ENCODE results near the gene DOCK1. TPM values are rescaled to one million over a fixed set of nuclear protein-coding genes. Genes with fewer than 3 reads are reported as not detected.

DOCK1 gene
- polyA plus RNA-seq, 3 donors = 67.2 to 68.8 (median 67.9) TPM

GRCh38 chr10:127003032-127003685, 97.9 kb downstream of the DOCK1 start:
- DNase-seq (ENCODE audit: low read depth in 3 of 3, low spot score in 2 of 3) = no peak

GRCh38 chr10:127006453-127006852, 101.2 kb downstream of the DOCK1 start:
- no peak for DNase-seq (ENCODE audit: low read depth in 3 of 3, low spot score in 2 of 3)

- DNase-seq (ENCODE audit: low read depth in 3 of 3, low spot score in 2 of 3) = no peak
Observed at GRCh38 chr10:127009366-127009765, 104.1 kb downstream of the DOCK1 start.

- no peak for DNase-seq (ENCODE audit: low read depth in 3 of 3, low spot score in 2 of 3)
Observed at GRCh38 chr10:127011174-127011573, 105.9 kb downstream of the DOCK1 start.

DNA sequence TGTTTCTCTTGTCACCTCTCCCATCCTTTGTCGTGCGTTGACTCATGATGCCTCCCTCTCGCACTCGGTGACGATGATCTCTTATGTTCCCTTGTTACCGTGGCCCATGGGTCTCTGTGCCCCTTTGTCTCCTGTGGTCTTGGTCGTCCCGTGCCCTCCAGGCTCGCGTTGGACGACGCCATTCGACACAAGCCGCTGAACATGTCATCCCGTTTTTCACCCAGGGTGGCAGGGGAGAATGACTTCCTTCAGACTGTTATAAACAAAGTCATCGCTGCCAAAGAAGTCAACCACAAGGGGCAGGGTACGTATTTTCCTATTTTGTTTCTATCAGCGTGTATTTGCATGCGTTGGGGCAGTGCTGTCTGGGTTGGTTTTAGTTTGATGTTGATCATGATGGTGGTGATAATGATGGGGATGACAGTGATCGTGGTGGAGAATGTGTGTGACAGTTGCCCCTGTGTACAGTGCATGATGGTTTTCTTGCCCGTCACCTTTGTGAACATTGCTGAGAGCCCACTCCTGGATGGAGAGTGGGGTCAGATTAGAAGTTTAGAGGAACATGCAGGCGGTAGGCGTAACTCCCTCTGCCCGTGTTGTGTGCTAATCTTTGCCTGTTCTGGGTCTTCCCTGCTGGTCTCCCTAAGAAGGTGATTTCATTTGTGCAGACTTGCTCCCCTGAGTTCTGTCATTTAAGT, 107.0 kb downstream of the DOCK1 start:
- DNase-seq (ENCODE audit: low read depth in 3 of 3, low spot score in 2 of 3) = no peak

DNA sequence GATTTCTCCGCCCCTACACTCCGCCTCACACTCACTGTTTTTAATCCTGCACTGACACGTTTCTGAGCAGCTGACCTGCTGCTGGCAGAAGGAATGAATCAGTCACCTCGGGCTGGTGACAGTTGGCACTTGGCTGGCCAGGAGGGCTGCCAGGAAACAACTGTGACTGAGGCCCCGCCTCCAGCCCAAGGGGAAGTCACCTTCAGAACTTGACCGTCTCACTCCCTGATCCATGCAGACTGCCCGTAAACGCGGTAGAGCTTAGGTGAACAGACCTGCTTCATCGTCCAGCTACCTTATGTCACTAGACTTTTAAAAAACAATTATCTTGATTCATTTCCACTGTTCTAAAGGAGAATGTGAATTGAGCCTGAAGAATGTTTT, 107.5 kb downstream of the DOCK1 start:
- DNase-seq (ENCODE audit: low read depth in 3 of 3, low spot score in 2 of 3) = peak in 2 of 3 donors; percentile 41 to 50

- peak in 1 of 3 donors; percentile 33 for DNase-seq (ENCODE audit: low read depth in 3 of 3, low spot score in 2 of 3)
Observed at GRCh38 chr10:127013211-127013656, 108.0 kb downstream of the DOCK1 start.

GRCh38 chr10:127013691-127014473, 108.7 kb downstream of the DOCK1 start:
- no peak for DNase-seq (ENCODE audit: low read depth in 3 of 3, low spot score in 2 of 3)

DNA sequence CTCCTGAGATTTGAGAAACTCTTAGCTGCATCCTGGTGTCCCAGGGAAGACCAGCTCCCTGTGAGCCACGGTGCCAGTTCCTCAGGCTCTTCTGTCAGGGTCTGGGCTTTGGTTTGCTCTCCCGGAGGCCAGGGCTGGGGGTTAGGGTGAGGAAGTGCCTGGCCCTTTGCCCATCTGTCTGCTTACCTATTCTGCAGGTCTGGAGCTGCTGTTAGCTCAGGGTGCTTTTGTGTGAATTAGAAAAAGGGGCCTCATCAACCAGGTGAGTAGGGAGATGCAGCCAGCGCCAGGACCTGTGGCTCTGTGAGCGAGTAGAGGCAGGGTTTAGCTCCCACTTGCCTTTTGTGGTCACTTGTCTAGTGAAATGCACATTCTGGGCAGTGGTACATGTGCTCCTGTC, 109.4 kb downstream of the DOCK1 start:
- DNase-seq (ENCODE audit: low read depth in 3 of 3, low spot score in 2 of 3) = no peak

DNA sequence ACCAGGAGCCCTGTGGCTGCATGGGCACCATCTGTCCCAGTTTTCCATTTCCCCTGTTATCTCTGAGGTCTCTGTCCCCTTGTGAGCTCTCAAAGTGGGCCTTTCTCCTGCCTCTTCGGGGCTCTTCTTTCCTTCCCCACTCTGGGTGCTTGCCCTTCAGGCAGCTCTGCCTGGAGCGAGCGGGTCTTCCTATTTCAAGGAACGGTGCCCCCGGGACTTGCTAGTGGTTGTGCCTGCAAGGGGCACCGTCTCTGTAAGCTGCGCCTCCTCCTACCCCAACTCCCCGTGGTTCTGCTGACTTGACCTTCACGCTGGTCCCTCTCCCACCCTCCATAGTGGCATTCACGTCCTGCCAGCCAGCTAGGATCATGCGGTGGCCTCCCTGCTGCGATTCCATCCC, 110.1 kb downstream of the DOCK1 start:
- DNase-seq (ENCODE audit: low read depth in 3 of 3, low spot score in 2 of 3) = no peak

GRCh38 chr10:127016331-127016730, 111.1 kb downstream of the DOCK1 start:
- no peak for DNase-seq (ENCODE audit: low read depth in 3 of 3, low spot score in 2 of 3)

- no peak for DNase-seq (ENCODE audit: low read depth in 3 of 3, low spot score in 2 of 3)
Observed at GRCh38 chr10:127017541-127018297, 112.5 kb downstream of the DOCK1 start.

GRCh38 chr10:127018298-127018650, 113.0 kb downstream of the DOCK1 start:
- no peak for DNase-seq (ENCODE audit: low read depth in 3 of 3, low spot score in 2 of 3)

DNA sequence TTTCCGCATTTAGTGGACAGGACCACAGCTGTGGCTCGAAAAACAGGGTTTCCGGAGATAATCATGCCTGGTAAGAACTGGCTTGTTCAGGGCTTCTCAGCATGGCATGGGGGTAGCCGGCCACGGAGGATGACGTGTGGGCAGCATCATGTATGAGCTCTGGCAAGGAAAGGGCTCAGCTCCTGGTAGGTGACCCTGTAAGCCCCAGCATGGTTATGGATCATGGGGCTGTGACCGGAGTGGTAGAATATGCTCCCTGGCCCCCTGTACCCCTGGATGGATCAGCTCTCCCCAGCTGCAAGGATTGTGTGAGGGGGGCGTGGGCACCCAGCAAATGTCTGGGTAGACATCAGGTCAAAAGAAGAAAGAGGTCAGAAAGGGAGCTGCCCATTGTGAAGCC, 113.5 kb downstream of the DOCK1 start:
- DNase-seq (ENCODE audit: low read depth in 3 of 3, low spot score in 2 of 3) = no peak

GRCh38 chr10:127020260-127020659, 115.0 kb downstream of the DOCK1 start:
- no peak for DNase-seq (ENCODE audit: low read depth in 3 of 3, low spot score in 2 of 3)

DNA sequence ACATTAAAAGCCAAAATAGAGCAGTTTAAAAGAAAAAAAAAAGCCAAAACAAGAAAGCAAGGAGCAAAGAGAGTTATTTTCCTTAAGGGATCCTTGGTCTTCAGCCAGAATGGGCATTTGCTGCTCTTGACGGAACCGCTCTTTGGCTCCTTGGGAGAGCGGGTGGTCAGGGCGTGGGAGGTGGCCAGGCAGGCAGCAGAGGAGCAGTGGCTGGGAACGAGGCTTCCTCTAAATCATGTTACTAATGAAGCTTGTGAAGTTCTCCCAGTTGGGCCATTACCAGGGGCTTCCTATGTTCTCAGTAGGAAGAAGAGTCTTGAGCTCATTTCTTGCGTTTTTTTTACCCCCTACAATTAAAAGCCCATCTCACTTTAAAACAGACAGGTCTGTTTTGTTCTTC, 116.6 kb downstream of the DOCK1 start:
- DNase-seq (ENCODE audit: low read depth in 3 of 3, low spot score in 2 of 3) = no peak

- DNase-seq (ENCODE audit: low read depth in 3 of 3, low spot score in 2 of 3) = no peak
Observed at GRCh38 chr10:127024685-127025435, 119.6 kb downstream of the DOCK1 start.

DNA sequence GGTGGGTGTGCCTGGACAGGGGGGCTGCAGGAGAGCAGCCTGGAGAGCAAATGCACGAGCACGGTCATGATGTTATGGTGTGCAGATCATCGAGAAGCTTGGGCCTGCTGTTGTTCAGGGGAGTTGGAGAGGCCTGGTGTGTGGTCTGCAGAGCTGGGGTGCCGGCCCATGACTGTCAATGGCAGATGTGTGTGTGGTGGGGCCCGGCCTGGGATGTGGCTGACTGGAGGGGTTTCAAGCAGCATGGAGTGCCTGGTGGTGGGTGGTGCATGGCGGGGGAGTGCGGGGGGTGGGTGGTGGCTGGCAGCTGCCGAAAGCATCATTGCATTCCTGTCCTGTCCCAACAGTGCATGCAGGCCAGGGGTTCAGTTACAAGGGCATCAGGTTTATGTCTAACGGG, 122.6 kb downstream of the DOCK1 start:
- no peak for DNase-seq (ENCODE audit: low read depth in 3 of 3, low spot score in 2 of 3)

GRCh38 chr10:127028556-127028955, 123.3 kb downstream of the DOCK1 start:
- no peak for DNase-seq (ENCODE audit: low read depth in 3 of 3, low spot score in 2 of 3)

DNA sequence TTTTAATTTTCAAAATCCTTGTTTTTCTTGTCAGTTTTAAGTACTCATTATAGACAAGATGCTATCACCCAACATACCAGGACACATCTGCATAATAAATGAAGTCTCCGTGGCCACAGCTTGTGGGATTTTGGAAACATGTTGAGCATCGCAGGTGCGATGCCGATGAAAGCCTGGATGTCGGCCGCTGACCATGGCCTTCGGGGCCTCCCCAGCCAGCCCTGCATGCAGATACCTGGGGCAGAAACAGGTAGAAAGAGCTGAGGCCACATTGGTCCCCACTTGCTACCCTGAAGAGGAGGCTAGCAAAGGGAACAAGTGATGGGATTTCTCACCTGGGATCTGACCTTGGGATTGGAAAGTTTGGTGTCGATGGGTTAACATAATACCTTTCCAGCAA, 123.8 kb downstream of the DOCK1 start:
- no peak for DNase-seq (ENCODE audit: low read depth in 3 of 3, low spot score in 2 of 3)

Measured in right renal cortex interstitium (tissue), 3 donors.